Lower leg skin (tissue), 4 donors: Measurements from ENCODE around the gene CRAT. TPM values are rescaled to one million over a fixed set of nuclear protein-coding genes. Genes with fewer than 3 reads are reported as not detected.
A peak's percentile ranks its signal among the peaks of the same experiment; 100 is the strongest.

Source experiments
- DNase-seq, 2 donors: peaks; one replicate each; pipeline ENCODE4 v3.0.0-alpha.2; 2019; ENCODE audit warnings: low spot score in 2 of 2
- H3K4me3 ChIP-seq: fragments of 200-600 bp; sonication (generic); 2 replicates; pipeline ENCODE4 v1.5.1; 2017; ENCODE audit warnings: mild to moderate bottlenecking, low read depth; ENCODE audit not compliant: poor library complexity, severe bottlenecking
- CTCF ChIP-seq, 3 donors: fragments of 450-650 bp; IDR thresholded peaks; one replicate each; pipeline ENCODE4 v1.5.1; 2016; ENCODE audit warnings: antibody characterized with exemption in 3 of 3, mild to moderate bottlenecking in 3 of 3, moderate library complexity in 2 of 3
- POLR2A ChIP-seq, 2 donors: fragments of 450-650 bp; IDR thresholded peaks; one replicate each; pipeline ENCODE4 v1.6.1; 2016 to 2017; ENCODE audit warnings: antibody characterized with exemption in 2 of 2, mild to moderate bottlenecking in 1 of 2, moderate library complexity in 1 of 2
- WGBS, 2 donors: methylation state at CpG; one replicate each; pipeline ENCODE4 v1.1.5; 2018; 5-methylcytosine and 5-hydroxymethylcytosine counted together
- intact Hi-C: fragments of 100-400 bp; cut with DNase I; formaldehyde crosslinking; loops from one replicate; pipeline ENCODE4 v1.15.0; 2023; ENCODE audit warnings: low total_unique reads
- total RNA-seq, 4 donors: library from RNA; depleted of rRNA; stranded (reverse); fragments of >200 nt; gene quantifications; one replicate each; pipeline ENCODE4 v1.1.0, GENCODE V29; 2016

Gene CRAT
- total RNA-seq, 4 donors from 2014 or later: 13.7 to 78.2 (median 31.3) TPM

- H3K4me3 ChIP-seq: no peak overlapping the region
- DNase-seq: no peak
- TF ChIP-seq POLR2A (IDR thresholded peaks at IDR 0.05) (no peak), CTCF (IDR thresholded peaks at IDR 0.05) (no peak)
- WGBS, 2 donors: 86 to 90% methylated on average over 6 of the region's 6 CpGs
- intact Hi-C loops: no loop called here
Measured at GRCh38 chr9:129053020-129053419, 57.6 kb downstream of the CRAT start.

- peak; percentile 57 to 91 for DNase-seq
- intact Hi-C loops: no loop called here
- 58 to 68% methylated on average over 8 of the region's 8 CpGs for WGBS, 2 donors
- no peak overlapping the region for H3K4me3 ChIP-seq
- TF ChIP-seq CTCF (IDR thresholded peaks at IDR 0.05) (no peak), POLR2A (IDR thresholded peaks at IDR 0.05) (no peak)
Measured at GRCh38 chr9:129052592-129052991, 58.0 kb downstream of the CRAT start.

Other genes with a start within 250 kb of the CRAT start
- 10 to 100 TPM in 2 of 4 donors, 1 to 10 TPM in 2; 8.2 to 19.4 (median 10.9) TPM for gene KYAT1, start 228.8 kb downstream of the CRAT start, total RNA-seq
- 100 to 1,000 TPM in 3 of 4 donors, 10 to 100 TPM in 1; 89.6 to 131 (median 111) TPM for gene LRRC8A, start 228.7 kb downstream of the CRAT start, total RNA-seq
- 10 to 100 TPM; 31.3 to 60.2 (median 50.6) TPM for gene PHYHD1, start 189.8 kb downstream of the CRAT start, total RNA-seq
- 10 to 100 TPM in 3 of 4 donors, 1 to 10 TPM in 1; 9.8 to 16.4 (median 11.9) TPM for gene DOLK, start 163.2 kb downstream of the CRAT start, total RNA-seq
- gene NUP188, start 163.1 kb downstream of the CRAT start, total RNA-seq: 10 to 100 TPM; 32.8 to 44.3 (median 36.1) TPM
- gene SH3GLB2, start 82.5 kb downstream of the CRAT start, total RNA-seq: 100 to 1,000 TPM; 177 to 378 (median 207) TPM
- gene MIGA2, start 74.2 kb downstream of the CRAT start, total RNA-seq: 10 to 100 TPM; 37.7 to 66.1 (median 47.4) TPM
- 10 to 100 TPM in 2 of 4 donors, 1 to 10 TPM in 2; 7.5 to 14.0 (median 10.7) TPM for gene DOLPP1, start 29.7 kb downstream of the CRAT start, total RNA-seq
- 100 to 1,000 TPM in 1 of 4 donors, 10 to 100 TPM in 3; 62.9 to 104 (median 73.8) TPM for gene PTPA, start 622 bp upstream of the CRAT start, total RNA-seq
- 10 to 100 TPM; 10.9 to 16.1 (median 12.6) TPM for gene IER5L, start 67.5 kb upstream of the CRAT start, total RNA-seq